SK-N-MC (cell line): ENCODE measurements around the gene DHRS7.

Source experiments
- EZH2 ChIP-seq: fragments of 200-600 bp; sonication (generic); IDR thresholded peaks from one replicate; pipeline ENCODE4 v1.6.1; 2017; ENCODE audit warnings: antibody characterized with exemption
- FOXP2 ChIP-seq: optimal IDR thresholded peaks from 2 replicates; pipeline ENCODE3; 2011; ENCODE audit warnings: mild to moderate bottlenecking, moderate library complexity; ENCODE audit not compliant: insufficient read depth; ENCODE audit errors: extremely low read length, control extremely low read depth

DNA sequence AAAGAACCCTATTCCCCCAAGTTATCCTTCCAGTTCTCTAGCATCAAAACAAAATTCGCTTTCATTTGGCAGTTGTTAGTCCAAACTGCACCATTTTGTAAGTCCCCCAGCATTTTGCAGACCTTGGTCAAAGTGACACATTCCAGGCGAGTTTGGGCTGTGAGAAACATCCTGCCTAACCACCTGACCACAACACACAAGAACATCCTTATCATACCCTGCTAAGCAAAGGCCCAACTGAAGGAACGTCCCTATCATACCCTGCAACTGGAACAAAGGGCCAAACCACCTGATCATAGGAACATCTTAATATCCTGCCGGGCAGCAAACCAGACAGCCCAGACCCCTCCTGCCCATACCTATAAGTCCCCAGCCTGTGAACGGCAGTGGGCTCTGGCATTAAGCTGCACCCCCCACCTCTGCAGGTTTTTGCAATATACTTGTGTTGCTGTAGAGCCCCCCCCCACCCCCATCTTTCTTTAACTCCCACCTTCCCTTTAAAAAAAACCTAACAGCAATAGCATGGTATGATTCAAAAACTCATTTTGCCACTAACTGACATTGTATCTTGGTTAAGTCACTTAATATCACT lies 70.8 kb downstream of the DHRS7 start:
- TF ChIP-seq FOXP2, result no peak
- no peak for TF ChIP-seq EZH2
